Fibroblast of pulmonary artery (primary cell): ENCODE results near the gene BORCS6.
"Not testable (repeated sequence)": the region's sequence is repeated elsewhere in the genome, so short reads cannot be mapped to it uniquely, and the experiment has no call there.

ENCODE experiments used
- DNase-seq: peaks from one replicate; pipeline ENCODE4 v3.0.0-alpha.2; 2010; ENCODE audit warnings: low read depth
- H3K4me3 ChIP-seq: replicated peaks from 2 replicates; pipeline ENCODE4 v1.5.1; 2011; ENCODE audit warnings: low read depth, mild to moderate bottlenecking, control low read depth, low read length, moderate library complexity
- CTCF ChIP-seq: IDR thresholded peaks from 2 replicates; pipeline ENCODE4 v1.5.1; 2011; ENCODE audit warnings: mild to moderate bottlenecking, control low read depth, low read length, inconsistent platforms; ENCODE audit errors: missing control alignments

Gene BORCS6

GRCh38 chr17:8222380-8222629 is 32.3 kb upstream of the BORCS6 start:
- TF ChIP-seq CTCF: no peak
- H3K4me3 ChIP-seq: peak overlapping the region; percentile 78
- no peak for DNase-seq

GRCh38 chr17:8221663-8222379 is 31.8 kb upstream of the BORCS6 start:
- DNase-seq: peak; percentile 91
- TF ChIP-seq CTCF: no peak
- peak overlapping the region; percentile 78 for H3K4me3 ChIP-seq

GRCh38 chr17:8220783-8221662 is 31.0 kb upstream of the BORCS6 start:
- no peak for TF ChIP-seq CTCF
- H3K4me3 ChIP-seq: peak overlapping the region; percentile 78
- peak; percentile 92 for DNase-seq

GRCh38 chr17:8214000-8214399 is 24.0 kb upstream of the BORCS6 start:
- H3K4me3 ChIP-seq, DNase-seq: not testable (repeated sequence)

GRCh38 chr17:8212312-8213180 is 22.6 kb upstream of the BORCS6 start:
- H3K4me3 ChIP-seq: no peak overlapping the region
- no peak for DNase-seq
- no peak for TF ChIP-seq CTCF

- DNase-seq: no peak
- peak overlapping the region; percentile 75 for H3K4me3 ChIP-seq
- no peak for TF ChIP-seq CTCF
Measured at GRCh38 chr17:8210761-8211458, 20.9 kb upstream of the BORCS6 start.
